Measurements from ENCODE around the gene MS4A3.
"Not testable (repeated sequence)": the region's sequence is repeated elsewhere in the genome, so short reads cannot be mapped to it uniquely, and the experiment has no call there.

Gene MS4A3

GRCh38 chr11:60095477-60096120 is 39.1 kb downstream of the MS4A3 start:
- no peak for DNase-seq

GRCh38 chr11:60097189-60097588 is 40.7 kb downstream of the MS4A3 start:
- no peak for DNase-seq

GRCh38 chr11:60098508-60098907 is 42.0 kb downstream of the MS4A3 start:
- no peak for DNase-seq

- DNase-seq: no peak
Measured at GRCh38 chr11:60100516-60100915, 44.1 kb downstream of the MS4A3 start.

GRCh38 chr11:60101368-60101767 is 44.9 kb downstream of the MS4A3 start:
- DNase-seq: not testable (repeated sequence)

- peak; percentile 81 for DNase-seq
Measured at GRCh38 chr11:60104471-60105115, 48.1 kb downstream of the MS4A3 start.

- DNase-seq: not testable (repeated sequence)
Measured at GRCh38 chr11:60108631-60109030, 52.2 kb downstream of the MS4A3 start.

- no peak for DNase-seq
Measured at GRCh38 chr11:60111793-60112192, 55.3 kb downstream of the MS4A3 start.

- no peak for DNase-seq
Measured at GRCh38 chr11:60116996-60117790, 60.7 kb downstream of the MS4A3 start.

GRCh38 chr11:60118338-60118737 is 61.9 kb downstream of the MS4A3 start:
- peak; percentile 46 for DNase-seq

- DNase-seq: peak; percentile 80
Measured at GRCh38 chr11:60119710-60120109, 63.2 kb downstream of the MS4A3 start.

Measured in hematopoietic multipotent progenitor cell treated with erythropoietin and hydrocortisone succinate and interleukin-3 and kit ligand, for 4 days (in vitro differentiated cells).